AG09319 (cell line): ENCODE results near the gene FARP2.
"Not testable (repeated sequence)": the region's sequence is repeated elsewhere in the genome, so short reads cannot be mapped to it uniquely, and the experiment has no call there.

Source experiments
- DNase-seq: peaks from one replicate; pipeline ENCODE4 v3.0.0-alpha.2; 2010; ENCODE audit warnings: low read depth; ENCODE audit errors: extremely low read depth
- CTCF ChIP-seq: IDR thresholded peaks from 2 replicates; pipeline ENCODE4 v1.5.1; 2011; ENCODE audit warnings: low read depth, mild to moderate bottlenecking, inconsistent platforms, low read length, moderate library complexity

Gene FARP2

GRCh38 chr2:241372361-241372992 lies 16.4 kb downstream of the FARP2 start:
- DNase-seq = no peak
- TF ChIP-seq CTCF = no peak

GRCh38 chr2:241373446-241373845 lies 17.4 kb downstream of the FARP2 start:
- no peak for TF ChIP-seq CTCF
- no peak for DNase-seq

- not testable (repeated sequence) for DNase-seq
Measured at GRCh38 chr2:241373906-241374305, 17.8 kb downstream of the FARP2 start.

- DNase-seq = no peak
- no peak for TF ChIP-seq CTCF
Measured at GRCh38 chr2:241375300-241375699, 19.2 kb downstream of the FARP2 start.

GRCh38 chr2:241376808-241377207 lies 20.7 kb downstream of the FARP2 start:
- no peak for TF ChIP-seq CTCF
- DNase-seq = no peak

- no peak for DNase-seq
- TF ChIP-seq CTCF = no peak
Measured at GRCh38 chr2:241378816-241379215, 22.7 kb downstream of the FARP2 start.

- DNase-seq = no peak
- TF ChIP-seq CTCF = no peak
Measured at GRCh38 chr2:241379481-241380480, 23.7 kb downstream of the FARP2 start.
